GM23248 (cell line): ENCODE data around the gene CCT5. TPM values are rescaled to one million over a fixed set of nuclear protein-coding genes. Genes with fewer than 3 reads are reported as not detected.
"Not testable (repeated sequence)": the region's sequence is repeated elsewhere in the genome, so short reads cannot be mapped to it uniquely, and the experiment has no call there.

Experiments used
- DNase-seq: peaks from one replicate; pipeline ENCODE4 v3.0.0-alpha.2; 2015
- H2AFZ ChIP-seq: fragments of 200-600 bp; sonication (generic); 2 replicates; pipeline ENCODE4 v1.6.1; 2016; ENCODE audit warnings: antibody characterized with exemption
- H3F3A ChIP-seq: fragments of 200-600 bp; sonication (generic); 2 replicates; pipeline ENCODE4 v1.6.1; 2016; ENCODE audit warnings: mild to moderate bottlenecking, antibody characterized with exemption, mixed run types; ENCODE audit not compliant: insufficient read depth
- H3K27ac ChIP-seq: fragments of 200-600 bp; sonication (generic); 2 replicates; pipeline ENCODE4 v1.5.1; 2016; ENCODE audit warnings: mild to moderate bottlenecking
- H3K27me3 ChIP-seq: fragments of 200-600 bp; sonication (generic); replicated peaks from 2 replicates; pipeline ENCODE4 v1.6.1; 2016; ENCODE audit warnings: mild to moderate bottlenecking; ENCODE audit not compliant: insufficient read depth
- H3K36me3 ChIP-seq: fragments of 200-600 bp; sonication (generic); 2 replicates; pipeline ENCODE4 v1.6.1; 2016; ENCODE audit warnings: low read depth, mild to moderate bottlenecking
- H3K4me1 ChIP-seq: fragments of 200-600 bp; sonication (generic); 2 replicates; pipeline ENCODE4 v1.6.1; 2016; ENCODE audit warnings: mild to moderate bottlenecking; ENCODE audit not compliant: insufficient read depth
- H3K4me2 ChIP-seq: fragments of 200-600 bp; sonication (generic); one replicate; pipeline ENCODE4 v1.6.1; 2016; ENCODE audit warnings: mild to moderate bottlenecking; ENCODE audit not compliant: unreplicated experiment
- H3K4me3 ChIP-seq: fragments of 200-600 bp; sonication (generic); 2 replicates; pipeline ENCODE4 v1.5.1; 2016; ENCODE audit warnings: mild to moderate bottlenecking
- H3K79me2 ChIP-seq: fragments of 200-600 bp; sonication (generic); 2 replicates; pipeline ENCODE4 v1.6.1; 2016; ENCODE audit warnings: mild to moderate bottlenecking; ENCODE audit not compliant: insufficient read depth
- H3K9ac ChIP-seq: fragments of 200-600 bp; sonication (generic); 2 replicates; pipeline ENCODE4 v1.6.1; 2016; ENCODE audit warnings: mild to moderate bottlenecking
- H3K9me2 ChIP-seq: fragments of 200-600 bp; sonication (generic); 2 replicates; pipeline ENCODE4 v1.6.1; 2016; ENCODE audit warnings: mixed run types, mild to moderate bottlenecking, moderate library complexity; ENCODE audit not compliant: insufficient read depth
- H3K9me3 ChIP-seq: fragments of 200-600 bp; sonication (generic); one replicate; pipeline ENCODE4 v1.6.1; 2017; ENCODE audit warnings: low read depth
- H4K20me1 ChIP-seq: fragments of 200-600 bp; sonication (generic); 2 replicates; pipeline ENCODE4 v1.6.0; 2016; ENCODE audit not compliant: insufficient read depth
- EZH2 ChIP-seq: fragments of 200-600 bp; sonication (generic); IDR thresholded peaks from 2 replicates; pipeline ENCODE4 v1.6.1; 2018; ENCODE audit warnings: antibody characterized with exemption, mild to moderate bottlenecking; ENCODE audit not compliant: insufficient read depth, poor library complexity, severe bottlenecking
- EZH2phosphoT487 ChIP-seq: fragments of 200-600 bp; sonication (generic); IDR thresholded peaks from 2 replicates; pipeline ENCODE4 v1.6.1; 2018; ENCODE audit warnings: antibody characterized with exemption, moderate library complexity, mild to moderate bottlenecking, low read depth; ENCODE audit not compliant: insufficient read depth
- WGBS, 2 experiments: methylation state at CpG; one replicate each; pipeline ENCODE4 v1.1.6; 2015 to 2017; ENCODE audit warnings: low lambda C conversion rate in 2 of 2, low coverage in 1 of 2; ENCODE audit errors: missing lambda C conversion rate in 2 of 2; 5-methylcytosine and 5-hydroxymethylcytosine counted together
- in situ Hi-C: fragments of 300-500 bp; cut with MboI; formaldehyde crosslinking; loops from 2 replicates; pipeline ENCODE4 v1.15.0; 2020
- polyA plus RNA-seq: library from polyadenylated mRNA; unstranded; fragments of >200 nt; fragmentation: Nextera tagmentation; extraction: Ambion mirVana; gene quantifications from 2 replicates; pipeline ENCODE4 v1.2.1, GENCODE V29; 2016
- total RNA-seq: library from RNA; depleted of rRNA; stranded (reverse); fragments of >200 nt; shearing (Covaris generic); gene quantifications from 2 replicates; pipeline ENCODE4 v1.2.3, GENCODE V29; 2014

The CCT5 gene
- total and polyA plus RNA-seq, 2 experiments from 2014 or later, result 264 to 392 TPM

GRCh38 chr5:10278658-10279279 is 28.7 kb downstream of the CCT5 start:
- Histone ChIP-seq H3K9ac (no peak overlapping the region), H3K27ac (no peak overlapping the region), H3K9me3 (no peaks in the 10 kb centered on the region), H3K36me3 (no peaks in the 10 kb centered on the region), H4K20me1 (no peaks in the 10 kb centered on the region), H3K27me3 (no peaks in the 10 kb centered on the region), H3K79me2 (no peaks in the 10 kb centered on the region), H3K4me3 (no peak overlapping the region), H3K4me1 (no peaks in the 10 kb centered on the region), H3K4me2 (no peak overlapping the region), H2AFZ (no peak overlapping the region), H3K9me2 (no peaks in the 10 kb centered on the region), H3F3A (no peaks in the 10 kb centered on the region)
- no peak for DNase-seq
- WGBS, 2 experiments, result 85 to 87% methylated on average over 12 of the region's 12 CpGs
- TF ChIP-seq EZH2phosphoT487 (no peak), EZH2 (no peak)
- in situ Hi-C loops, result no loop called here

- H3K9ac ChIP-seq, result no peak overlapping the region
- no peaks in the 10 kb centered on the region for H3K4me1 ChIP-seq
- H3K4me2 ChIP-seq, result no peak overlapping the region
- no peaks in the 10 kb centered on the region for H3K79me2 ChIP-seq
- no peak overlapping the region for H2AFZ ChIP-seq
- no peaks in the 10 kb centered on the region for H3K36me3 ChIP-seq
- no peaks in the 10 kb centered on the region for H3K9me2 ChIP-seq
- 83 to 86% methylated on average over 4 of the region's 4 CpGs for WGBS, 2 experiments
- H4K20me1 ChIP-seq, result no peaks in the 10 kb centered on the region
- TF ChIP-seq EZH2, result no peak
- TF ChIP-seq EZH2phosphoT487, result no peak
- H3K27ac ChIP-seq, result no peak overlapping the region
- no peak overlapping the region for H3K4me3 ChIP-seq
- in situ Hi-C loops, result no loop called here
- no peak for DNase-seq
- H3K9me3 ChIP-seq, result no peaks in the 10 kb centered on the region
- H3K27me3 ChIP-seq, result no peaks in the 10 kb centered on the region
- H3F3A ChIP-seq, result no peaks in the 10 kb centered on the region
These were observed 29.2 kb downstream of the CCT5 start for GRCh38 chr5:10279328-10279727.

- H2AFZ ChIP-seq, result no peak overlapping the region
- H3K4me2 ChIP-seq, result no peak overlapping the region
- no peak overlapping the region for H3K27ac ChIP-seq
- H3F3A ChIP-seq, result no peaks in the 10 kb centered on the region
- no peak overlapping the region for H3K9ac ChIP-seq
- in situ Hi-C loops, result loop anchor here (10.0 kb wide), 1 partner anchor 125 kb away; no protein-coding TSS in a partner anchor
- no peaks in the 10 kb centered on the region for H4K20me1 ChIP-seq
- DNase-seq, result no peak
- no peaks in the 10 kb centered on the region for H3K9me2 ChIP-seq
- WGBS, 2 experiments, result 91 to 93% methylated on average over 7 of the region's 7 CpGs
- H3K4me3 ChIP-seq, result no peak overlapping the region
- no peaks in the 10 kb centered on the region for H3K36me3 ChIP-seq
- H3K27me3 ChIP-seq, result no peaks in the 10 kb centered on the region
- TF ChIP-seq EZH2 (no peak), EZH2phosphoT487 (no peak)
- H3K9me3 ChIP-seq, result no peaks in the 10 kb centered on the region
- H3K4me1 ChIP-seq, result no peaks in the 10 kb centered on the region
- H3K79me2 ChIP-seq, result no peaks in the 10 kb centered on the region
These were observed 30.0 kb downstream of the CCT5 start for GRCh38 chr5:10279925-10280720.

- WGBS, 2 experiments, result 24 to 26% methylated on average over 16 to 17 of the region's 17 CpGs
- in situ Hi-C loops, result loop anchor here (10.0 kb wide), 1 partner anchor 121 kb away; no protein-coding TSS in a partner anchor
- Histone ChIP-seq H3K4me1 (peaks cover 3% of the 10 kb centered on the region; the same call in 1 of the 2 replicates), H2AFZ (peak overlapping the region; percentile 21; the same call in 1 of the 2 replicates), H3K27me3 (no peaks in the 10 kb centered on the region), H3K79me2 (no peaks in the 10 kb centered on the region), H3F3A (peaks cover 5% of the 10 kb centered on the region; the same call in 1 of the 2 replicates), H3K9me2 (no peaks in the 10 kb centered on the region), H3K4me3 (no peak overlapping the region), H3K36me3 (no peaks in the 10 kb centered on the region), H4K20me1 (no peaks in the 10 kb centered on the region), H3K27ac (no peak overlapping the region), H3K9ac (no peak overlapping the region), H3K4me2 (no peak overlapping the region), H3K9me3 (no peaks in the 10 kb centered on the region)
- no peak for TF ChIP-seq EZH2phosphoT487
- no peak for TF ChIP-seq EZH2
- DNase-seq, result peak; percentile 89
These were observed 34.0 kb downstream of the CCT5 start for GRCh38 chr5:10283927-10284635.

- in situ Hi-C loops, result loop anchor here (10.0 kb wide), 1 partner anchor 119 kb away; no protein-coding TSS in a partner anchor
- DNase-seq, result peak; percentile 62
- not testable (repeated sequence) for H3F3A ChIP-seq, H3K4me2 ChIP-seq, H3K27ac ChIP-seq, H2AFZ ChIP-seq, H3K9ac ChIP-seq, H3K36me3 ChIP-seq, H3K27me3 ChIP-seq, H4K20me1 ChIP-seq, H3K9me3 ChIP-seq, H3K79me2 ChIP-seq, H3K9me2 ChIP-seq, H3K4me1 ChIP-seq, H3K4me3 ChIP-seq
- WGBS, 2 experiments, result 71 to 80% methylated on average over 8 of the region's 8 CpGs
These were observed 35.3 kb downstream of the CCT5 start for GRCh38 chr5:10285362-10285761.
